ENCODE data around the gene APBA2.
"Not testable (repeated sequence)": the region's sequence is repeated elsewhere in the genome, so short reads cannot be mapped to it uniquely, and the experiment has no call there.

APBA2 gene

GRCh38 chr15:28885630-28886430 is at the start of gene APBA2:
Gene APBA2 (plus strand): TSS chr15:28885974. CDS start chr15:29053885, 167,911 bp downstream.
- DNase-seq (ENCODE audit: low read depth in 2 of 2), result peak in 1 of 2 donors; percentile 24

DNA sequence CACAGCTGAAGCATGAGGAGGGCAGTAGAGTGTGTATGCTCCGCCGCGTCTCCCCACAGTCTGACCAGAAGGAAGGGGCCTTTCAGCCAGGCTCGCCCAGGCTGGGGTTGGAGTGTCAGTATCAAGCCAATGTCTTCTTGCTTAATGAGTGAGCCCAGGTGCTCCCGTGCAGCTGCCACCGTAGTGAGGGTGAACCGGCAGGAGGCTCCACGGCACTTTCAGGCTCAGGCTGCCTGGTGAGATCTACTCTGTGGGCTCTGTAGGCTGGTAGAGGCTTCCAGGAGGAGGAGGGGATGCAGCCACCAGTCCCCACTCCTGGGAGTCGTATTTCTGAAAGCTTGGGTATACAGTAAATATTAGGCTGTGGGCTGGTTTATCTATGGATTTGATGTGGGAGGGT is 45.5 kb upstream of the APBA2 start:
- DNase-seq (ENCODE audit: low read depth in 2 of 2), result not testable (repeated sequence)

DNA sequence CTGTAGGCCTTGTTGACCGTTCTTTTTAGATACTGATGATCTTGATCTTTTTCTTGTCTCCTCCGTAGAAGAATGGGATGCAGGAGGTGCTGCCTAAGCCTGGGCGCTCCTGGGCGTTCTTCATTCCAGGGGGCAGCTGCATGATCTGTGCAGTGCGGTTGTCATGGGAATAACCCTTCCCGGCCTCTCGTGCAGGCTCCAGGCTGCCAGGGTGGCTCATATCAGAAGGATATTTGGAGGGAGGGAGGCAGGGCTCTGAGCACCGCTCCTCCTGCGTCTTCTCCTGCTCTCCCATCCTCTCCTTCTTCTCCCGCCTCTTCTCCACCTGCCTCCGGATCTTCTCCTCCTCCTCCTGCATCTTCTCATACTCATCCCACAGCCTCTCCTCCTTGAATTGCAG is 43.6 kb upstream of the APBA2 start:
- not testable (repeated sequence) for DNase-seq (ENCODE audit: low read depth in 2 of 2)

- DNase-seq (ENCODE audit: low read depth in 2 of 2), result not testable (repeated sequence)
Observed at GRCh38 chr15:28843520-28843919, 42.3 kb upstream of the APBA2 start.

DNA sequence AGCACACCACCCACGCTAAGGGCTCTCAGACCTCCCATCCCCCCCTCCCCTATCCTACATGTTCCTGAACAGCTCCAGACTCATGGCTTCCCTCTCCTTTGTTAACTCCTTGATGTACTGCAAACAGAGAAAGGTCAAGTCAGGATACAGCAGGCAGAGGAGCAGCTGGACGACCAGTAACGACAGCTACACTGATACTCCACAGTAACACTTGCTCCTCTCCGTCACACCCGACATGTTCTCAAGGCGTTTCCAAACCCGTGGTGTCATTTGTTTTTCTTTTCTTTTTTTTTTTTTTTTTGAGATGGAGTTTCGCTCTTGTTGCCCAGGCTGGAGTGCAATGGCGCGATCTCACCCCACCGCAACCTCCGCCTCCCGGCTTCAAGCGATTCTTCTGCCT is 41.6 kb upstream of the APBA2 start:
- not testable (repeated sequence) for DNase-seq (ENCODE audit: low read depth in 2 of 2)

DNA sequence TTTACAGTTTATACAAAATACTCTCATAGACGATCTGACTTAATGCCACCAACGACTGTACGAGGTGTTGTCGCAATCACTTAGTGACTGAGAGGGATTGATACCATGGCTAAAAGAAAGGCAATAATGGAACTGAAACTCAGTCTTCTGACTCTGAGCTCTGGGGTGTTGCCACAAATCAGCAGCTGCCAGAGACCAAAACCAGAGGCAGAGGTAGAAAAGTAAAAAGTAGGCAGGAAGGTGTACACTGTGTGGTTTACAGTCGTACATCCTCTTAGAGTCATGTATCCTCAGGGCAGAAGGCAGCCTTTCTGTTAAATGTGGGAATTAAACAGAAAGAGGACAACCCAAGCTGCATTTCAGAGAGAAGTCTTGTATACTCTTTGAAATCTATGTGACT is 38.5 kb upstream of the APBA2 start:
- DNase-seq (ENCODE audit: low read depth in 2 of 2), result not testable (repeated sequence)

DNA sequence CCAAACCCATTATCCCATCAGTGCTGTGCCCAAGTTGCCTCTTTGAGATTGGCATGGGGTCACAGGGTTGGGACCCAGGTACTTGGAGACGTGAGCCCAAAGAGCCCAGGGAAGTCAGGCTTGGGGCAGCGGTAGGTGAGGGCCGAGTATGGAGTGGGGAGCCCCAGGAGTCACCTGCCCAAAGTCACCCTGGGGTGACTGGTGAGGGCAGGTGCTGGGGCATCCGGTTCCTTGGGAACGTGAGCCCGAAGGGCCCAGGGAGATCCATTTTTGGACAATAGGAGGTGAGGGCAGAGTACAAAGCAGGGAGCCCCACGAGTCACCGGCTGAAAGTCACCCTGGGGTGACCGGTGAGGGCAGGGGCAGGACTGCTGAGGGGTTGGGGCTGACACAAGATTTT is 37.8 kb upstream of the APBA2 start:
- DNase-seq (ENCODE audit: low read depth in 2 of 2), result not testable (repeated sequence)

DNA sequence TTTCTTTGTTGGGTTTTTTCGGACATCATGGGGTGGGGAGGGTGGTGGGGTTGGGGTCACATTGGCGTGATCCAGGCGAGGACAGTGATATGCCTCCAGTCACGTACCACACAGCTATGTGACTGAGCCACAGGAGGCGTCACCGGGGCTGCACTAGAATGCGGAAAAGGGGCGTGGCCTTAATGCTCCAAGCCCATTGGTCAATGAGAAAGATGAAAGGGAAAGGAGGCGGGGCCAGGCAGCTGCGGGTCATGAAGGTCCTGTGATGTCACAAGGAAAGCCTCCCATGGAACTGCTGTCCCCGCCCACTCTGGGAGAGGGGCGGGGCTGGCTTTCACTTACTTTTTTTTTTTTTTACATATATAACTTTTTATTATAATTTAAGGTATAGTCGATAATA is 37.3 kb upstream of the APBA2 start, which contains the start of gene GOLGA6L7:
GOLGA6L7 (minus strand) TSS at position 124 of the 400 bp plus-strand sequence; CDS start at position 29, 95 bp downstream.
- not testable (repeated sequence) for DNase-seq (ENCODE audit: low read depth in 2 of 2)

DNA sequence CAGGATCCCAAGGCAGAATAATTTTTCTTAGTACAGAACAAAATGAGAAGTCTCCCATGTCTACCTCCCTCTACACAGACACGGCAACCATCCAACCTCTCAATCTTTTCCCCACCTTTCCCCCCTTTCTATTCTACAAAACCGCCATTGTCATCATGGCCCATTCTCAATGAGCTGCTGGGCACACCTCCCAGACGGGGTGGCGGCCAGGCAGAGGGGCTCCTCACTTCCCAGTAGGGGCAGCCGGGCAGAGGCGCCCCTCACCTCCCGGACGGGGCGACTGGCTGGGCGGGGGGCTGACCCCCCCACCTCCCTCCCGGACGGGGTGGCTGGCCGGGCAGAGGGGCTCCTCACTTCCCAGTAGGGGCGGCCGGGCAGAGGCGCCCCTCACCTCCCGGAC is 36.5 kb upstream of the APBA2 start:
- not testable (repeated sequence) for DNase-seq (ENCODE audit: low read depth in 2 of 2)

GRCh38 chr15:28849766-28850165 is 36.0 kb upstream of the APBA2 start:
- not testable (repeated sequence) for DNase-seq (ENCODE audit: low read depth in 2 of 2)

DNA sequence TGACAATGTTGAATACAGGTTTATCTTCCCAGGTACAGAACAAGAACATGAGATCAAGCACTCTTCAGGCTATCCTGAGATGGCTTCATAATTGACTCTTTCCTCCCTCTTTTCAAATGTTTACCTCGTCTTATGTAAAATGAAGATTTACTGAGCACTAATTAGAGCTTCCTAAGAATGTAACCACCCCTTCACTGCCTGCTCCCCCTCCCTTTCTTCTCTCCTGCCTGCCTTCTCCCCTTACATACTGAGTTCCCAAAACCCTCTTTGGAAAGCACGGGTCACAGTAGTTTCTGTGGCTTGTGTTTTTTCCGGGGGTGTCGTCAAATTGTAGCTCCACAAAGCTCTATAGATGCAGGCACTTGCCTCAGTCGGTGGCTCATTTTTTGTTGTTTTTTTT is 32.1 kb upstream of the APBA2 start:
- DNase-seq (ENCODE audit: low read depth in 2 of 2), result not testable (repeated sequence)

- DNase-seq (ENCODE audit: low read depth in 2 of 2), result not testable (repeated sequence)
Observed at GRCh38 chr15:28854578-28854977, 31.2 kb upstream of the APBA2 start.

DNA sequence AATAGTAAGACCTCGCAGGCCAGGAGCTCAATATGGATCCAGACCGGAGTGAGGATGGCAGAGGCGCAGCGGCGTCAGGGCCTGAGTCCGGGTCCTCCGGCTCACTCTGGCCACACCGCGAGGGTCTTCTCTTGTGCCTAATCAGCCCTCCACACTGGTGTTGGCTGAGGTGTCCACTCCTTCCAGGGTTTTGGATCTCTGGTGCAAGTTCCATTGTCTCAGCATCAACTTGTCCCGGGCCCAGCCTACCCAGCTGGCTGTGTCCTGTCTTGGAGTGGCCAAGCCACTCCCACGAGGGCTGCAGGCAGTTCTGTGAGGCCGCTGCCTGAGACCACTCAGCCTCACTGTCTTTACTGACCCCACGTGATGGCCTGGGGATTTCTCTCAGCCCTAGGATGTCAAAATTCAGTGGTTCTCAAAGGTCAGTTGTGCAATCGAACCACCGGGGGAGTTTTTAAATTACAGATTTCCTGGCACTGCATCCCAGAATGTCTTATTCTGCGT is 24.7 kb upstream of the APBA2 start:
- DNase-seq (ENCODE audit: low read depth in 2 of 2), result no peak

DNA sequence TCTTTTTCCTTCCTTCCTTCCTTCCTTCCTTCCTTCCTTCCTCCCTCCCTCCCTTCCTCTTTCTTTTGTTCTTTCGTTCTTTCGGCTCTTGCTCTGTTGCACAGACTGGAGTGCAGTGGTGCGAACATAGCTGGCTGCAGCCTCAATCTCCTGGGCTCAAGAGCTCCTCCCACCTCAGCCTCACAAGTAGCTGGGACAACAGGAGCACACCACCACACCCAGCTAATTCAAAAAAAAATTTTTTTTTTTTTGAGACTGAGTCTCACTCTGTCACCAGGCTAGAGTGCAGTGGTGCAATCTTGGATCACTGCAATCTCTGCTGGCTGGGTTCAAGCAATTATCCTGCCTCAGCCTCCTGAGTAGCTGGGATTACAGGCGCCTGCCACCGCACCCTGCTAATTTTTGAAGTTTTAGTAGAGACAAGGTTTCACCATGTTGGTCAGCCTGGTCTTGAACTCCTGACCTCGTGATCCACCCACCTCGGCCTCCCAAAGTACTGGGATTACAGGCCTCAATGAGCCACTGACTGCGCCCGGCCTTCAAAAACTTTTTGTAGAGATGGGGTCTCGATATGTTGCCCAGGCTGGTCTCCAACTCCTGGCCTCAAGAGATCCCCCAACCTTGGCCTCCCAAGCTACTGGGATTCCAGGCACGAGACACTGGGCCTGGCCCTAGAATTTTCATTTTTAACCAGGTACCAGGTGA is 24.0 kb upstream of the APBA2 start:
- not testable (repeated sequence) for DNase-seq (ENCODE audit: low read depth in 2 of 2)

DNA sequence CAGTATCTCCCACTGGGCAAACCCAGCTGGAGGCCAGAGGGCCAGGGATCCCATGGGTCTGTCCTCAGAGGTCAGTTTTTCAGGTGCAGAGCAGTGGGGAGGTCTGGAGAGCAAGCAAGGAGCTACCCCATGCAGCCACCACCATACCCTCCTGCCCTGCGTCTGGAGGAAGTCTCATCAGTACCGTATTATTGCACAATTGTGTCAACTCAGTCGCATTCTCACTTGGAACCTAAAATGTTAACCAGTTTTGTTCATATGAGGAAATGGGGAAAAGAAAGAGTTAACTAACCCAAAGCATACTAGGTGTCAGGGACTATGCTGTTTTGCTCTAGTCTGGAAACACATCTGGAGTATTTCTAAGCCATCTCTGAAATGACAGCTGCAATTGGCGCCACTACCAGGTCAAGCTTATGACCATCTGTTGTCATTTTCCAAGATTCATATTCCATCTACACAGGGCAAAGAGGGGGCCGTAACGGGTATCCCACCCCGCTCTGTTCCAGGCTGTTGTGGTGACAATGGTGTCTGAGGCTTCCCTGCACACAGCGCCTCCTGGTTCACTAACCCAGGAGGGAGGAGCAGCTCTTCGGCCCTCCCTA is 16.9 kb upstream of the APBA2 start:
- no peak for DNase-seq (ENCODE audit: low read depth in 2 of 2)

- DNase-seq (ENCODE audit: low read depth in 2 of 2), result no peak
Observed at GRCh38 chr15:28871168-28871567, 14.6 kb upstream of the APBA2 start.

GRCh38 chr15:28873006-28873405 is 12.8 kb upstream of the APBA2 start:
- DNase-seq (ENCODE audit: low read depth in 2 of 2), result no peak

DNA sequence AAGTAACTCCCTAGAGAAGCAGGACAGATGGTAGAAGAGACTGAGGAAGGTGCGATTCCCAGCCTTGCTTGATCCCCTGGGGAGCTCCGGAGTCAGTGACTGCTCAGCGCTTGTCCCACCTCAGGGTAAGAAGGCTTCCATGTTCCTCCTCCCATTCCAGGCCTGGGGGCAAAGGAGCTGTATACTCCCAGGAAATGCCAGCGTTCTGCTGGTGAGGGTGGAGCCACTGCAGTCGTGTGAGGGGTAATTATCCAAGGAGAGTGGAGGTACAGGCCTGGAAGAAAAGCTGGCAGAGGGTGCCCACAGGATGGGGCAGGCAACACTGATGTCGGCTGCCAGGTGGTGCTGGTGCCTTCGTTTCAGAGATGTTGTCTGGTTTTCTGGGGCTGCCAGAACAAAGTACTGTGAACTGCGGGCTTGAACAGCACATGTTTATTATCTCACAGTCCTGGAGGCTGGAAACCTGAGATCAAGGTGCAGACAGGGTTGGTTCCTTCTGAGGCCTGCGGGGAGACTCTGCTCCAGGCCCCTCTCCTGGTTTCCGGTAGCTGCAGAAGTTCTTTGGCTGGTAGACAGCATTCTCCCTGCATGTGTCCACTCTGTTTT is 12.1 kb upstream of the APBA2 start:
- DNase-seq (ENCODE audit: low read depth in 2 of 2), result no peak

- no peak for DNase-seq (ENCODE audit: low read depth in 2 of 2)
Observed at GRCh38 chr15:28875461-28876000, 10.2 kb upstream of the APBA2 start.

DNA sequence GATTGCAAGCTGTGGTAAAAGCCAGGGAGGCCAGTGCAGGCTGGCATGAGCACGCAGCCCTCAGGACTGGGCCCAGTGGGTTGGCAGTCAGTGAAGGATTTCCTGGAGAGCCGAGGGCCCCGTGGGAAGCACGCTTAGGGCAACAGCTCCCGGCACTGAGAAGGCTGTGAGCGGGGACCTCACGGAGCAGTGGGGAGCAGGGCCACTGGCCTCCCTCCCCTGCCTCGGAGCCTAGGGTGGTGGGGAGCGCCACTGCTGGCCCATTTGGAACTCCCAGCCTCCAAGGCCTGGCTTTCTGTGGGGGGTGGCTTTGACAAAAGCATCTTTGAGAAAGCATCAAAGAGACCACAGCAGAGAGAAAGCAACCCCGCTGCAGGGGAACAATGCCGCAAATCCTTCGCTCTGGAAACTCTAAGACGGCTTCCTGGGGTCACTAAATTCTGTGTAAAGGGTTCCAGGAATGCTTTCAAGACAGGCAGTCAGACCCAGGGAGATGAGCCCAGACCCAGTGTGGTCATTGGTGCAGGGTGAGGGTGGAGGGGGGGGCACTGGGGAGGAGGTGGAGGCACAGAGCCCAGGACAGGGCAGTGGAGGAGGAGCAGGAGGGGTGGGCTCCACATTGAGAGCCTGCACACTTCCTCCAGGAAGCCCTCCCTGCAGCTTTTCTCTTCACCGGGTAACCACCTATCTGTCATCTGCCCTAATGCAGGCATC is 9.5 kb upstream of the APBA2 start:
- no peak for DNase-seq (ENCODE audit: low read depth in 2 of 2)

DNA sequence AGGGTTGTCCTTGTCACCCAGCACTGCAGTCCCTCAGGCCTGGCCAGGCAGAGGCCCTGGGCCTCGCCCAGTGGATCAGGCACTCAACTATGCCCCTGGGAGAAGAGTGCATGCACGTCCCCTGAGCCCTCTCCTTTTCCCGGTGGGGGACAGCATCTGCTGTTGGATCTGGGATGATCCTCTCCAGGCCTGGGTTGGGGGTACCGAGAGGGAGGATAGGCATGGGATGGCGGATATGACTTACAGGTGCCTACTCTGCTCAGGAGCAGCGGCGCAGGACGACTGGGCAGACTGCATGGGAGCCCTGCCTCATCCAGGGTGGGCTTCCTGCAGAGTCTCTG is 9.0 kb upstream of the APBA2 start:
- DNase-seq (ENCODE audit: low read depth in 2 of 2), result no peak

Measured in stimulated activated CD4-positive, alpha-beta T cell treated with anti-CD3 and anti-CD28 coated beads, Interleukin-15, amount 100 ng/mL, for 48 hours (primary cell).